NCI-H82 (cell line): ENCODE measurements around the gene B4GALNT4.
"Not testable (repeated sequence)": the region's sequence is repeated elsewhere in the genome, so short reads cannot be mapped to it uniquely, and the experiment has no call there.

Experiments used
- DNase-seq: peaks from one replicate; lab custom pipeline; 2025; lab: John Stamatoyannopoulos, UW

Gene B4GALNT4

GRCh38 chr11:422249-422656 lies 53.0 kb downstream of the B4GALNT4 start:
- peak; percentile 88 for DNase-seq

- DNase-seq, result no peak
Measured at GRCh38 chr11:424232-424631, 54.9 kb downstream of the B4GALNT4 start.

- DNase-seq, result not testable (repeated sequence)
Measured at GRCh38 chr11:424766-425165, 55.5 kb downstream of the B4GALNT4 start.

GRCh38 chr11:425301-425700 lies 56.0 kb downstream of the B4GALNT4 start:
- DNase-seq, result no peak

GRCh38 chr11:426851-427250 lies 57.6 kb downstream of the B4GALNT4 start:
- DNase-seq, result no peak

DNA sequence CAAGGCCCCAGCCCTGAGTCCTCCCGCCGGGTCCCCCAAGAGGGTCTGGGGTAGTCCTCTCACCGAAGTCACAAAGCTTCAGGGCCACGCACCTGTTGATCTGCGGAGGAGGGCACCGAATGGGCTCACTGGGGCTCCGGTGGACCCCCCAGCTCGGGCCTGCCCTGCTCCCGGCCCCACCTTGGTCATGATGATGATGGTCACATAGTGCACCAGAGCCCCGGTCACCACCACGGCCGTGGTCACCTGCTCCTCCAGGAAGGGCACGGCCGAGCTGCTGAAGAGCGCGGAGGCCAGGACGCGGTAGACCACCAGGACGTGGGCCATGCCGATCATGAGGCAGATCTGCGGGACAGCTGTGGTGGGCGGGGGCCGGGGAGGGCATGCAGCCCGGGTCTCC lies 59.0 kb downstream of the B4GALNT4 start:
- no peak for DNase-seq

DNA sequence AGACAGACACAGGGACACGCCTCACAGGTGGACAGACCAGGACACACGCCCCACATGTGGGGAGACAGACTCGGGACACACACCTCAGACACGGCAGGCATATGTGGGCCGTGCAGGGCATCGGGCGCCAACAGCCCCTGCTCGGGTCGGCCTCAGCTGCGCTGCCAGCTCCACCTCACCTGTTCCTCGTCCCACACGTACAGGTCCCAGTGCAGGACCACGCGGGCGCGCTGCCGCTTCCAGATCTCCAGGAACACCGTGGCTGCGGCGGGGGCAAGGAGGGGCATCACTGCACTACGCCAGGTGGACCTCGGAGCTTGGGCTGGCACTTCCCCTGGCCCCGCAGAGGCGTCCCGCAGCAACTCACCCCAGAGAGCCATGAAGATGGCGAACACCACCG lies 60.1 kb downstream of the B4GALNT4 start:
- DNase-seq, result no peak

GRCh38 chr11:429931-430456 lies 60.7 kb downstream of the B4GALNT4 start:
- DNase-seq, result no peak
